A549 (cell line): ENCODE data around the gene TMED9. TPM values are rescaled to one million over a fixed set of nuclear protein-coding genes. Genes with fewer than 3 reads are reported as not detected.

Experiments
- ATAC-seq, 2 experiments: fragments of 200-7000 bp in 1 of 2; fragments of >200 bp in 1 of 2; cut with Nextera tagmentation in 1 of 2; cut with Tn5 transposase in 1 of 2; 3 replicates each; pipeline versions ENCODE4 v1.8.0 to v1.9.1; 2018 to 2020; ENCODE audit warnings: mild to moderate bottlenecking in 1 of 2, moderate library complexity in 1 of 2
- CTCF ChIA-PET: fragments of 300-600 bp; sonication (Branson Sonifier 250); formaldehyde crosslinking; extraction: SDS; loops from one replicate; lab custom pipeline; 2021; ENCODE audit warnings: antibody characterized with exemption, inconsistent platforms; lab: Yijun Ruan, JAX
- POLR2A ChIA-PET: fragments of 350-600 bp; formaldehyde crosslinking; extraction: SDS; loops from one replicate; lab custom pipeline; 2021; ENCODE audit warnings: antibody characterized with exemption, inconsistent platforms; lab: Yijun Ruan, JAX
- DNase-seq, 2 experiments: peaks; one replicate each; pipeline versions ENCODE4 v3.0.0 to v3.0.0-alpha.2; 2011 to 2016; ENCODE audit warnings: low read depth in 1 of 2, low spot score in 1 of 2
- FAIRE-seq: peaks from 2 replicates; lab custom pipeline; 2011; peaks lifted over from hg19 to GRCh38; lab: Jason Lieb, UNC
- H3K27ac ChIP-seq, 2 experiments: fragments of >200 bp; sonication (Bioruptor Twin); formaldehyde crosslinking; 3 replicates each; pipeline ENCODE4 v1.5.1; 2016 to 2017
- H3K4me1 ChIP-seq: fragments of >200 bp; sonication (Bioruptor Twin); formaldehyde crosslinking; 3 replicates; pipeline ENCODE4 v1.6.1; 2016
- H3K4me2 ChIP-seq: fragments of >200 bp; sonication (Bioruptor Twin); formaldehyde crosslinking; 3 replicates; pipeline ENCODE4 v1.6.1; 2016
- H3K4me3 ChIP-seq: fragments of >200 bp; sonication (Bioruptor Twin); formaldehyde crosslinking; 3 replicates; pipeline ENCODE4 v1.5.1; 2016
- H3K9me3 ChIP-seq: fragments of >200 bp; sonication (Bioruptor Twin); formaldehyde crosslinking; 3 replicates; pipeline ENCODE4 v1.6.1; 2016
- ATOH8 ChIP-seq: fragments of 250-450 bp; sonication (Bioruptor Pico); IDR thresholded peaks from 2 replicates; pipeline ENCODE4 v1.5.0; 2020; ENCODE audit warnings: low read depth, mild to moderate bottlenecking, moderate library complexity
- CEBPB ChIP-seq, 2 experiments: fragments of >200 bp in 1 of 2; sonication (Bioruptor Twin) in 1 of 2; formaldehyde crosslinking in 1 of 2; IDR thresholded peaks; 2 replicates each; pipeline ENCODE4 v1.6.1; 2012 to 2016
- CTCF ChIP-seq: fragments of >200 bp; sonication (Bioruptor Twin); formaldehyde crosslinking; IDR thresholded peaks from 3 replicates; pipeline ENCODE4 v1.5.1; 2016
- GATA3 ChIP-seq: IDR thresholded peaks from 2 replicates; pipeline ENCODE4 v1.6.1; 2012; ENCODE audit warnings: borderline replicate concordance
- HEYL ChIP-seq: fragments of 250-450 bp; sonication (Bioruptor Pico); IDR thresholded peaks from 2 replicates; pipeline ENCODE4 v1.8.0; 2021; ENCODE audit warnings: mild to moderate bottlenecking, moderate library complexity
- JUN ChIP-seq, 2 experiments: fragments of >200 bp; sonication (Bioruptor Twin); formaldehyde crosslinking; IDR thresholded peaks; 2 replicates in 1 of 2; 3 replicates in 1 of 2; pipeline ENCODE4 v1.6.1; 2016 to 2017
- KDM5A ChIP-seq: fragments of 200-600 bp; sonication (generic); IDR thresholded peaks from 2 replicates; pipeline ENCODE4 v1.6.1; 2016; ENCODE audit warnings: antibody characterized with exemption, mild to moderate bottlenecking
- MAZ ChIP-seq: fragments of 150-350 bp; IDR thresholded peaks from 2 replicates; pipeline ENCODE4 v1.6.1; 2014; ENCODE audit warnings: antibody characterized with exemption, low read depth, low read length, borderline replicate concordance
- NPAS2 ChIP-seq: fragments of 250-450 bp; sonication (Bioruptor Pico); IDR thresholded peaks from 2 replicates; pipeline ENCODE4 v1.8.0; 2022; ENCODE audit warnings: mild to moderate bottlenecking, moderate library complexity, borderline replicate concordance
- RAD21 ChIP-seq, 2 experiments: fragments of >200 bp in 1 of 2; sonication (Bioruptor Twin) in 1 of 2; formaldehyde crosslinking in 1 of 2; IDR thresholded peaks in 1 of 2; conservative IDR thresholded peaks in 1 of 2; 2 replicates in 1 of 2; 3 replicates in 1 of 2; pipeline ENCODE4 v1.6.1; 2012 to 2018; ENCODE audit warnings: inconsistent platforms in 1 of 2
- RCOR1 ChIP-seq: fragments of 150-350 bp; IDR thresholded peaks from 2 replicates; pipeline ENCODE4 v1.6.1; 2014; ENCODE audit warnings: antibody characterized with exemption, low read length, low read depth
- SMC3 ChIP-seq: fragments of >200 bp; sonication (Bioruptor Twin); formaldehyde crosslinking; IDR thresholded peaks from 3 replicates; pipeline ENCODE4 v1.6.1; 2018; ENCODE audit warnings: inconsistent platforms
- ZFP36 ChIP-seq: fragments of 450-650 bp; IDR thresholded peaks from 2 replicates; pipeline ENCODE4 v1.6.1; 2014; ENCODE audit warnings: borderline replicate concordance; ENCODE audit not compliant: partially characterized antibody
- WGBS: methylation state at CpG from one replicate; pipeline ENCODE4 v1.1.6; 2017; ENCODE audit errors: missing lambda C conversion rate; 5-methylcytosine and 5-hydroxymethylcytosine counted together
- polyA plus RNA-seq, 4 experiments: library from polyadenylated mRNA; depleted of rRNA in 3 of 4; stranded (reverse); fragments of >200 nt; fragmentation: RNase III in 1 of 4; extraction: RNeasy Plus Mini Kit Qiagen cat#74134 plus additional on column Dnase treatment in 1 of 4; gene quantifications; 2 replicates in 3 of 4; 3 replicates in 1 of 4; pipeline ENCODE4 v1.2.3, GENCODE V29; 2011 to 2017
- TF ChIP-seq, protein P1 (sequence below): IDR thresholded peaks from 2 replicates; pipeline ENCODE4 v1.6.1; 2012

Gene TMED9
- polyA plus RNA-seq, 2 of the 4 experiments (the other 2 are of a cell fraction) = 168 to 236 TPM

- Histone ChIP-seq H3K4me3 (no peak overlapping the region), H3K9me3 (no peaks in the 10 kb centered on the region), H3K4me1 (peaks cover 20% of the 10 kb centered on the region; the same call in 2 of the 3 replicates), H3K27ac (no peak overlapping the region), H3K4me2 (peak overlapping the region; percentile 94; the same call in 2 of the 3 replicates)
- no peak for FAIRE-seq
- ChIA-PET POLR2A (no interaction called here), CTCF (interaction anchor here (1.0 to 1.9 kb wide), 4 partner anchors 9 to 197 kb away, joined by 3 to 9 read pairs (median 5); no protein-coding TSS in a partner anchor)
- peak; percentile 33 to 52 for DNase-seq
- TF ChIP-seq RAD21 (conservative IDR thresholded peaks at IDR 0.05 in 1 of 2, IDR thresholded peaks at IDR 0.05 in 1 of 2) (peak in 1 of 2 experiments; percentile 42; a peak in 2 of 5 replicates), CTCF (peak; percentile 23; the same call in 1 of the 3 replicates), SMC3 (0 out of 3 replicates have a peak, but pooled peaks have one; percentile 16), KDM5A (no peak)
- peak; percentile 25 to 45; a peak in 3 of 6 replicates for ATAC-seq
- 81% methylated on average over 13 of the region's 13 CpGs for WGBS
These were observed 9.8 kb downstream of the TMED9 start for GRCh38 chr5:177601577-177602457.

GRCh38 chr5:177602458-177602830 is 10.4 kb downstream of the TMED9 start:
- Histone ChIP-seq H3K4me1 (peaks cover 23% of the 10 kb centered on the region; the same call in 2 of the 3 replicates), H3K4me3 (no peak overlapping the region), H3K4me2 (no peak overlapping the region), H3K27ac (no peak overlapping the region), H3K9me3 (no peaks in the 10 kb centered on the region)
- ChIA-PET CTCF (interaction anchor here (1.0 to 1.8 kb wide), 4 partner anchors 9 to 198 kb away, joined by 3 to 9 read pairs (median 4); no protein-coding TSS in a partner anchor), POLR2A (no interaction called here)
- FAIRE-seq (no peak), DNase-seq (no peak), ATAC-seq (no peak)
- TF ChIP-seq RCOR1 = no peak
- TF ChIP-seq HEYL (CRISPR knock-in tag) = no peak
- TF ChIP-seq, protein P1, sequence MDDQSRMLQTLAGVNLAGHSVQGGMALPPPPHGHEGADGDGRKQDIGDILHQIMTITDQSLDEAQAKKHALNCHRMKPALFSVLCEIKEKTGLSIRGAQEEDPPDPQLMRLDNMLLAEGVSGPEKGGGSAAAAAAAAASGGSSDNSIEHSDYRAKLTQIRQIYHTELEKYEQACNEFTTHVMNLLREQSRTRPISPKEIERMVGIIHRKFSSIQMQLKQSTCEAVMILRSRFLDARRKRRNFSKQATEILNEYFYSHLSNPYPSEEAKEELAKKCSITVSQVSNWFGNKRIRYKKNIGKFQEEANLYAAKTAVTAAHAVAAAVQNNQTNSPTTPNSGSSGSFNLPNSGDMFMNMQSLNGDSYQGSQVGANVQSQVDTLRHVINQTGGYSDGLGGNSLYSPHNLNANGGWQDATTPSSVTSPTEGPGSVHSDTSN = no peak
- no peak for TF ChIP-seq GATA3
- no peak for TF ChIP-seq ZFP36
- no peak for TF ChIP-seq JUN (IDR thresholded peaks at IDR 0.05)
- TF ChIP-seq CEBPB (IDR thresholded peaks at IDR 0.05) = no peak
- 95% methylated on average over 4 of the region's 4 CpGs for WGBS

DNA sequence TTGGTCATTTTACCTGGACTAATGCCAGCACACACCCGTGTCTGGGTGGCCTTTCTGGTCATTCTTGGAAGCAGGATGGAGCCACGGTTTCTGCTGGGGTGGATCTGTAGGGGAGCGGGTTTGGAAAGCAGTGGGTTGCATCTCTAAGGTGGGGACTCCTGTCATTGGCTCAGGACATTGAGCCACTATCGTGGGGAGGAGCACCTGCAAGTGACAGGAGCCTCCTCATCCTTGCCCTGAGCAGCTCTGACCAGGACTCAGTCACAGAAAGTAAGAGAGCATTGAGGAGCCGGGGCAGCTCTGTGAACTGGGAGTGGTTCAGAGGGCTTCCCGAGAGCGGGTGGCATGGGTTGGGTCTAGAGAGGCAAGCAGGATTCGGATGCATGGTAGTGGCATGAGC is 11.6 kb downstream of the TMED9 start:
- POLR2A ChIA-PET = interaction anchor here (0.6 kb wide), 1 partner anchor 11 kb away, joined by 5 read pairs; the partner anchor contains the start of gene TMED9
- FAIRE-seq = no peak
- no peak for ATAC-seq
- TF ChIP-seq ATOH8 (CRISPR knock-in tag) = no peak
- no peak for TF ChIP-seq NPAS2
- TF ChIP-seq MAZ = no peak
- TF ChIP-seq, all 56 proteins: peak for 0
- Histone ChIP-seq H3K4me3 (no peak overlapping the region), H3K4me2 (no peak overlapping the region), H3K4me1 (peaks cover 23% of the 10 kb centered on the region; the same call in 2 of the 3 replicates), H3K9me3 (no peaks in the 10 kb centered on the region), H3K27ac (no peak overlapping the region)
- no peak for DNase-seq
- WGBS = 65% methylated on average over 8 of the region's 8 CpGs
- CTCF ChIA-PET = interaction anchor here (0.9 to 1.7 kb wide), 2 partner anchors 58 to 148 kb away, joined by 4 read pairs; no protein-coding TSS in a partner anchor
